ENCODE results near the gene SLC5A11.
"Not testable (repeated sequence)": the region's sequence is repeated elsewhere in the genome, so short reads cannot be mapped to it uniquely, and the experiment has no call there.

Gene SLC5A11

DNA sequence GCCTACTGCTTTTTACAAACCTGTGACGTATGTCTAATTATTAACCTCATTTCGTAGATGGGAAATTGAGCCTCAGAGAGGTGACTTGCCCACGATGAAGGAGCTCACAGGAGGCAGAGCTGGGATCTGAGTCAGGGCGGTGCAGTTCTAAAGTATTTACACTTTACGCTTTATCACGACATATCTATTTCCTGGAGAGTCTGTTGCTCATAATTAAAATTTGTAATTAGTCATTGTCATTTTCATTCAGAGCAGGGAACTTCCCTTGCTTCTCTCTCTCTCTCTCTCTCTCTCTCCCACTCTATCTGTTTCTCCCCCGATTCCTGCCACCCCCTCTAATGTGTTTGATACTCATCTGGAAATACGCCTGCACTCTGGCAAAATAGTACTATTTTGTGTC, 5.9 kb downstream of the SLC5A11 start:
- no peak overlapping the region for H3K27ac ChIP-seq (ENCODE audit: low read length)
- no peak overlapping the region for H3K9ac ChIP-seq (ENCODE audit: low read length)
- H3K9me3 ChIP-seq (ENCODE audit: control insufficient read depth, low read depth, low read length): no peaks in the 10 kb centered on the region
- no peaks in the 10 kb centered on the region for H3K4me1 ChIP-seq (ENCODE audit: control insufficient read depth, low read depth, low read length)
- H3K36me3 ChIP-seq (ENCODE audit: control insufficient read depth, low read depth, low read length): no peaks in the 10 kb centered on the region
- no peaks in the 10 kb centered on the region for H3K27me3 ChIP-seq (ENCODE audit: control insufficient read depth, insufficient read depth, low read length)
- H3K4me3 ChIP-seq (ENCODE audit: low read length): no peak overlapping the region

- no peaks in the 10 kb centered on the region for H3K27me3 ChIP-seq (ENCODE audit: control insufficient read depth, insufficient read depth, low read length)
- H3K4me3 ChIP-seq (ENCODE audit: low read length): no peak overlapping the region
- no peak overlapping the region for H3K27ac ChIP-seq (ENCODE audit: low read length)
- no peak overlapping the region for H3K9ac ChIP-seq (ENCODE audit: low read length)
- H3K9me3 ChIP-seq (ENCODE audit: control insufficient read depth, low read depth, low read length): no peaks in the 10 kb centered on the region
- H3K36me3 ChIP-seq (ENCODE audit: control insufficient read depth, low read depth, low read length): no peaks in the 10 kb centered on the region
- H3K4me1 ChIP-seq (ENCODE audit: control insufficient read depth, low read depth, low read length): no peaks in the 10 kb centered on the region
These were observed 6.5 kb downstream of the SLC5A11 start for GRCh38 chr16:24852281-24852721.

DNA sequence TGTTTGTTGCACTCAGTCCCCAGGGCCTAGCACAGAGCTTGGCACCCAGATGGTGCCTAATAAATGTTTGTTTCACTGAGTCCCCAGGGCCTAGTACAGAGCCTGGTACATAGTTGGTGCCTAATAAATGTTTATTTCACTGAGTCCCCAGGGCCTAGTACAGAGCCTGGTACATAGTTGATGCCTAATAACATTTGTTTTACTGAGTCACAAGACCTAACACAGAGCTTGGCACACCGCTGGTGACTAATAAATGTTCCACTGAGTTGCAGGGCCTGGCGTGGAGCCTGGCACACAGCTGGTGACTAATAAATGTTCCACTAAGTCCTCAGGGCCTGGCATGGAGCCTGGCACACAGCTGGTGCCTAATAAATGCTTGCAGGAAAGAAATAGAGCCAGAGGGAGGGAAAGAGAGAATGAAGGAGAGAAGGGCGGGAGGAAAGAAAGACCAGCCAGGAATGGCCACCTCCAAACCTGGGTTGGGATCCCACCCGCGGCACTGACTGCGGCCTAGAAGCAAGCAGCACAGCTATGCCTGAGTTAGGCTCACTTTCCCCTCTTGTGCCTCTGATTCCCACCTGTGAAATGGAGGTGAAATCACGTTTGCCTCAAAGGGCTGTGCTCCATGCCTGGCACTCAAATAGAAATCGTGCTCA, 7.5 kb downstream of the SLC5A11 start:
- Histone ChIP-seq H3K4me3 (ENCODE audit: low read length) (no peak overlapping the region), H3K9ac (ENCODE audit: low read length) (no peak overlapping the region), H3K27ac (ENCODE audit: low read length) (no peak overlapping the region), H3K27me3 (ENCODE audit: control insufficient read depth, insufficient read depth, low read length) (no peaks in the 10 kb centered on the region), H3K9me3 (ENCODE audit: control insufficient read depth, low read depth, low read length) (no peaks in the 10 kb centered on the region), H3K36me3 (ENCODE audit: control insufficient read depth, low read depth, low read length) (no peaks in the 10 kb centered on the region), H3K4me1 (ENCODE audit: control insufficient read depth, low read depth, low read length) (no peaks in the 10 kb centered on the region)

- no peaks in the 10 kb centered on the region for H3K27me3 ChIP-seq (ENCODE audit: control insufficient read depth, insufficient read depth, low read length)
- no peak overlapping the region for H3K27ac ChIP-seq (ENCODE audit: low read length)
- H3K4me3 ChIP-seq (ENCODE audit: low read length): no peak overlapping the region
- H3K9me3 ChIP-seq (ENCODE audit: control insufficient read depth, low read depth, low read length): no peaks in the 10 kb centered on the region
- no peak overlapping the region for H3K9ac ChIP-seq (ENCODE audit: low read length)
- no peaks in the 10 kb centered on the region for H3K36me3 ChIP-seq (ENCODE audit: control insufficient read depth, low read depth, low read length)
- no peaks in the 10 kb centered on the region for H3K4me1 ChIP-seq (ENCODE audit: control insufficient read depth, low read depth, low read length)
These were observed 8.1 kb downstream of the SLC5A11 start for GRCh38 chr16:24853830-24854229.

- Histone ChIP-seq H3K36me3 (ENCODE audit: control insufficient read depth, low read depth, low read length) (no peaks in the 10 kb centered on the region), H3K9ac (ENCODE audit: low read length) (no peak overlapping the region), H3K4me1 (ENCODE audit: control insufficient read depth, low read depth, low read length) (no peaks in the 10 kb centered on the region), H3K4me3 (ENCODE audit: low read length) (no peak overlapping the region), H3K9me3 (ENCODE audit: control insufficient read depth, low read depth, low read length) (no peaks in the 10 kb centered on the region), H3K27ac (ENCODE audit: low read length) (no peak overlapping the region), H3K27me3 (ENCODE audit: control insufficient read depth, insufficient read depth, low read length) (no peaks in the 10 kb centered on the region)
These were observed 8.9 kb downstream of the SLC5A11 start for GRCh38 chr16:24854607-24855171.

DNA sequence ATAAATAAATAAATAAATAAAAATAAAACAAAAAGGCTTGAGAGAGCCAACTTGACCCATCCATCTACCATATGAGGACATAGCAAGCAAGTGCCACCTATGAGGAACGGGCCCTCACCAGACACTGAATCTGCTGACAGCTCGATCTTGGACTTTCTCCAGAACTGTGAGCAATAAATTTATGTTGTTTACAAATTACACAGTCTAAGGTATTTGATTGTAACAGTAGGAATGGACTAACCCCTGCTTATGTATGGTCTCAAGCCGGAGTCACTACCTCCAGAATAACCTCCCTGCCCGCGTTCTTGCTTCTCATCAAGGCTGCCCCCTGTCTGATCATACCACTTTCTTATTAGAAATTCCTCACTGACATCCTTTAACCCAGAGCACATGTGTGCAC, 9.9 kb downstream of the SLC5A11 start:
- Histone ChIP-seq H3K27ac (ENCODE audit: low read length) (no peak overlapping the region), H3K4me1 (ENCODE audit: control insufficient read depth, low read depth, low read length) (no peaks in the 10 kb centered on the region), H3K36me3 (ENCODE audit: control insufficient read depth, low read depth, low read length) (no peaks in the 10 kb centered on the region), H3K27me3 (ENCODE audit: control insufficient read depth, insufficient read depth, low read length) (no peaks in the 10 kb centered on the region), H3K9me3 (ENCODE audit: control insufficient read depth, low read depth, low read length) (no peaks in the 10 kb centered on the region), H3K4me3 (ENCODE audit: low read length) (no peak overlapping the region), H3K9ac (ENCODE audit: low read length) (no peak overlapping the region)

GRCh38 chr16:24856871-24857270, 11.1 kb downstream of the SLC5A11 start:
- H3K36me3 ChIP-seq (ENCODE audit: control insufficient read depth, low read depth, low read length); H3K27ac ChIP-seq (ENCODE audit: low read length): not testable (repeated sequence)

DNA sequence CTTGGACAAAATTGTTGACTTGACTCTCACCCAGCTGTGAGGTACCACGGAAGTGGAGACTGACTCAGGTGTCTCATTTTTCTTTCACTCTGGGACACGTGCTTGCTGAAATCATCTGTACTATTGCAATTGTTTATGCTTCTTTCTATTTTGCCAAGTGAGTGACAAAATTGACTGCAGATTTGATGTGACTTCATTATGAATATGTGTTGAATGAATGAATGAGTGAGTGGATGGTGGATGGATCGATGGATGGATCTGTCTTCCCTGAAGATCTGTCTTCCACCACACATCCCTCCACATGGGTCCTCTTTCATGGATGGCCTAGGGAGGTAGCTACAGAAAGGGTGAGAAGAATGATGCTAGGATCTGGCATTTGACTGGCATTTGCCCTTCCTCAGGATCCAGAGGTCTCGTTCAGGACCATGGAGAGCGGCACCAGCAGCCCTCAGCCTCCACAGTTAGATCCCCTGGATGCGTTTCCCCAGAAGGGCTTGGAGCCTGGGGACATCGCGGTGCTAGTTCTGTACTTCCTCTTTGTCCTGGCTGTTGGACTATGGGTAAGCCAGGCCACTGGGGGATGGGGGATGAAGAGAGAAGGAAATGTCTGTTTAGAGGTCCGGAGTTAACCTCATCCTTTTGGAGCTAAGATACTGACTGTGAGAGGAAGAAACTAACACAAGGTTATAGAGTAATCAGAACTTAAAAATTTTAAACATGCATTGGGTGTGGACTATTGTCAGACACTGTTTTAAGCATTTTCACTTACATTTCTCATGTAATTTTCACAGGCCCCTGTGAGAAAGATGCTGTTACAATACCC, 12.7 kb downstream of the SLC5A11 start:
- Histone ChIP-seq H3K27ac (ENCODE audit: low read length) (no peak overlapping the region), H3K4me1 (ENCODE audit: control insufficient read depth, low read depth, low read length) (no peaks in the 10 kb centered on the region), H3K36me3 (ENCODE audit: control insufficient read depth, low read depth, low read length) (no peaks in the 10 kb centered on the region), H3K9me3 (ENCODE audit: control insufficient read depth, low read depth, low read length) (no peaks in the 10 kb centered on the region), H3K27me3 (ENCODE audit: control insufficient read depth, insufficient read depth, low read length) (no peaks in the 10 kb centered on the region), H3K9ac (ENCODE audit: low read length) (no peak overlapping the region), H3K4me3 (ENCODE audit: low read length) (no peak overlapping the region)

More at GRCh38 chr16:24856871-24857270, 11.1 kb downstream of the SLC5A11 start:
- not testable (repeated sequence) for H3K4me3 ChIP-seq (ENCODE audit: low read length); H3K9ac ChIP-seq (ENCODE audit: low read length); H3K9me3 ChIP-seq (ENCODE audit: control insufficient read depth, low read depth, low read length); H3K4me1 ChIP-seq (ENCODE audit: control insufficient read depth, low read depth, low read length); H3K27me3 ChIP-seq (ENCODE audit: control insufficient read depth, insufficient read depth, low read length)

GRCh38 chr16:24861461-24861860, 15.7 kb downstream of the SLC5A11 start:
- no peak overlapping the region for H3K4me3 ChIP-seq (ENCODE audit: low read length)
- H3K36me3 ChIP-seq (ENCODE audit: control insufficient read depth, low read depth, low read length): no peaks in the 10 kb centered on the region
- no peak overlapping the region for H3K27ac ChIP-seq (ENCODE audit: low read length)
- H3K4me1 ChIP-seq (ENCODE audit: control insufficient read depth, low read depth, low read length): no peaks in the 10 kb centered on the region
- no peaks in the 10 kb centered on the region for H3K27me3 ChIP-seq (ENCODE audit: control insufficient read depth, insufficient read depth, low read length)
- no peak overlapping the region for H3K9ac ChIP-seq (ENCODE audit: low read length)
- H3K9me3 ChIP-seq (ENCODE audit: control insufficient read depth, low read depth, low read length): no peaks in the 10 kb centered on the region

DNA sequence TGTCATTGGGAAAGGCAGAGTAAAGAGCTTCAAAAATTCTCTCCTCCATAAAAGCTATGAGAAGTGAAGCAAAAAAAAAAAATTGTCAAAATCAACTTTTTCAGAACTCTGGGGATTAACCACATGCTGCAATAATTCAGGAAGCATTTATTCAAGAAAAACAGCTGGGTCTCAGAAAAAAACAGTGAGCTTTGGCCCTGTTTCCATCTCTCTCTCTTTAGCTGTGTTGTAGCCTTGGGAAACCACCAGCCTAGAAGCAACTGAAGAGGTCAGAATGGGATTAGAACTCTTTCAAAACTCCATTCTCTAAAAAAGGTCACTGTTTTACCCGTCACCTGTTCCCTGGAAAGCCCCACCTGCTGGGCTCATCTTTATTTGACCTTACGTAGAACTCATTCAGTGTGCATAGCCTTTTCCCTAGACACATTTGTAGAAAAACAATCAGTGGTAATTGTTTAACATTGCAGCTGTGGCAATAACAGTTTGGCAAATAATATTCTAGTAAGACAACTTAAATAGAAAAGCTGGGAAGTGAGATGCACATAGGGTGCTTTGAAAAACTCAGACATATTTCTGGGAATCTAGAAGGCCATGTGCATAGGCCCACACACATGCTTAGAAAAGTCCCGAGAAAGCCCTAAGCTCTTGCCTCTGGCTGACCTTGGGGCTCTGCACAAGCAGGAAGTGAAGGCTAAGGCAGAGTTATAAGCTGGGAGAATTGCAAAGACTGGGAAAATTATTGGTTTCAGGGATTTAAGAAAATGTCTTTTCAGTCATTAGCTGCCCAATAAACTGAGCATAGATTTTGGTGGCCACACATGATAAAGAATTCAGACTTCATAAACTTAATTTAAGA, 18.0 kb downstream of the SLC5A11 start:
- Histone ChIP-seq H3K27ac (ENCODE audit: low read length) (no peak overlapping the region), H3K36me3 (ENCODE audit: control insufficient read depth, low read depth, low read length) (no peaks in the 10 kb centered on the region), H3K9me3 (ENCODE audit: control insufficient read depth, low read depth, low read length) (no peaks in the 10 kb centered on the region), H3K9ac (ENCODE audit: low read length) (no peak overlapping the region), H3K27me3 (ENCODE audit: control insufficient read depth, insufficient read depth, low read length) (no peaks in the 10 kb centered on the region), H3K4me1 (ENCODE audit: control insufficient read depth, low read depth, low read length) (no peaks in the 10 kb centered on the region), H3K4me3 (ENCODE audit: low read length) (no peak overlapping the region)

DNA sequence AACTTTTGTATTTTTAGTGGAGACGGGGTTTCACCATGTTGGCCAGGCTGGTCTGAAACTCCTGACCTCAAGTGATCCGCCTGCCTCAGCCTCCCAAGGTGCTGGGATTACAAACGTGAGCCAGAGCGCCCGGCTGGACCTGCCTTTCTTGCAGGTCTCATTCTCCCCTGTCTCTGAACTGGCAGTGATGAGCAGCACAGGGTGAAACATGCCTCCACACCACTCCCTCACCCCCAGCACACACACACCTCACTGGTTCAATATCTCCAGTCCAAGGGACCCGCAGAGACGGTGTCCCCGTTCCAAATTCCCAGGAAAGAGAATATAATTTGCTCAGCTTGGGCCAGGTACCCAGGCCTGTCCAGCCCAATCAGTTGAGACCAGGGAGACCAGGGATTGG, 23.3 kb downstream of the SLC5A11 start:
- H3K9me3 ChIP-seq (ENCODE audit: control insufficient read depth, low read depth, low read length): no peaks in the 10 kb centered on the region
- H3K4me1 ChIP-seq (ENCODE audit: control insufficient read depth, low read depth, low read length): no peaks in the 10 kb centered on the region
- H3K9ac ChIP-seq (ENCODE audit: low read length): no peak overlapping the region
- H3K27me3 ChIP-seq (ENCODE audit: control insufficient read depth, insufficient read depth, low read length): no peaks in the 10 kb centered on the region
- H3K4me3 ChIP-seq (ENCODE audit: low read length): no peak overlapping the region
- no peaks in the 10 kb centered on the region for H3K36me3 ChIP-seq (ENCODE audit: control insufficient read depth, low read depth, low read length)
- H3K27ac ChIP-seq (ENCODE audit: low read length): no peak overlapping the region
